ENCODE results near the gene SPIN2A. TPM values are rescaled to one million over a fixed set of nuclear protein-coding genes. Genes with fewer than 3 reads are reported as not detected.
"Not testable (repeated sequence)": the region's sequence is repeated elsewhere in the genome, so short reads cannot be mapped to it uniquely, and the experiment has no call there.

The SPIN2A gene
- total RNA-seq, 2 donors from 2014 or later: 1.2 to 1.5 TPM

DNA sequence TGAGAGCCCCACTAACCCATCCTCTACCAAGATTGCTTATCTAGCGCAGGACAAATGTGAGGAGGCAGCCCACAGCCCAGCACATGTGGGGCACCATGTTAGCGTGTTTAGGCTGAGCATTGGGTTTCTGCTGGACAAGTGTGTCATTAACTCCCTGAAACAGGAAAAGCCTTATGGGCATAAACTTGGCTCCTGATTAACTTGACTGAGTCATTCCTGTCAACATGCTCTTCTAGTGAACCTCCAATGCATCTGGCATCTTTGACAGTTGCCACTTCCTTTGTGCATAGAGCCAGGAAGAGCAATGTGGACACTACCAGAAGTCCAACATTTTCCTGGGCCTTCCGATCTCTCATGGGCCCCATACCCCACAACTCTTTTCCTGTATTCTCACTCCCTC lies 2.5 kb downstream of the SPIN2A start:
- H3K9me3 ChIP-seq (ENCODE audit: control insufficient read depth, low read length): no peaks in the 10 kb centered on the region
- H3K9ac ChIP-seq (ENCODE audit: extremely low read depth, low read length, poor library complexity, severe bottlenecking): no peak overlapping the region
- H3K4me1 ChIP-seq (ENCODE audit: control insufficient read depth, insufficient read depth, low read length): no peaks in the 10 kb centered on the region
- peaks cover 4% of the 10 kb centered on the region for H3K36me3 ChIP-seq (ENCODE audit: control insufficient read depth, insufficient read depth, low read length)
- H3K4me3 Mint-ChIP-seq: no peak overlapping the region
- H3K4me1 Mint-ChIP-seq: peaks cover 4% of the 10 kb centered on the region
- TF ChIP-seq, protein P1, sequence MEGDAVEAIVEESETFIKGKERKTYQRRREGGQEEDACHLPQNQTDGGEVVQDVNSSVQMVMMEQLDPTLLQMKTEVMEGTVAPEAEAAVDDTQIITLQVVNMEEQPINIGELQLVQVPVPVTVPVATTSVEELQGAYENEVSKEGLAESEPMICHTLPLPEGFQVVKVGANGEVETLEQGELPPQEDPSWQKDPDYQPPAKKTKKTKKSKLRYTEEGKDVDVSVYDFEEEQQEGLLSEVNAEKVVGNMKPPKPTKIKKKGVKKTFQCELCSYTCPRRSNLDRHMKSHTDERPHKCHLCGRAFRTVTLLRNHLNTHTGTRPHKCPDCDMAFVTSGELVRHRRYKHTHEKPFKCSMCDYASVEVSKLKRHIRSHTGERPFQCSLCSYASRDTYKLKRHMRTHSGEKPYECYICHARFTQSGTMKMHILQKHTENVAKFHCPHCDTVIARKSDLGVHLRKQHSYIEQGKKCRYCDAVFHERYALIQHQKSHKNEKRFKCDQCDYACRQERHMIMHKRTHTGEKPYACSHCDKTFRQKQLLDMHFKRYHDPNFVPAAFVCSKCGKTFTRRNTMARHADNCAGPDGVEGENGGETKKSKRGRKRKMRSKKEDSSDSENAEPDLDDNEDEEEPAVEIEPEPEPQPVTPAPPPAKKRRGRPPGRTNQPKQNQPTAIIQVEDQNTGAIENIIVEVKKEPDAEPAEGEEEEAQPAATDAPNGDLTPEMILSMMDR (conservative IDR thresholded peaks at IDR 0.05): no peak
- H3K36me3 Mint-ChIP-seq (ENCODE audit: low read depth): peaks cover 4% of the 10 kb centered on the region
- H3K27me3 ChIP-seq (ENCODE audit: control insufficient read depth, insufficient read depth, low read length, poor library complexity, severe bottlenecking): no peaks in the 10 kb centered on the region
- H3K4me3 ChIP-seq (ENCODE audit: low read length): no peak overlapping the region
- H3K27ac Mint-ChIP-seq: no peak overlapping the region
- DNase-seq: no peak
- no peaks in the 10 kb centered on the region for H3K27me3 Mint-ChIP-seq (ENCODE audit: insufficient read depth)
- WGBS, 2 experiments (ENCODE audit: insufficient coverage in 1 of 2, insufficient read length in 1 of 2): 83% methylated on average over 3 of the region's 3 CpGs; no CpG with 5 or more reads in 1 of the 2 experiments
- H3K9me3 Mint-ChIP-seq: peaks cover 49% of the 10 kb centered on the region
- no peak overlapping the region for H3K27ac ChIP-seq (ENCODE audit: low read depth, low read length)

DNA sequence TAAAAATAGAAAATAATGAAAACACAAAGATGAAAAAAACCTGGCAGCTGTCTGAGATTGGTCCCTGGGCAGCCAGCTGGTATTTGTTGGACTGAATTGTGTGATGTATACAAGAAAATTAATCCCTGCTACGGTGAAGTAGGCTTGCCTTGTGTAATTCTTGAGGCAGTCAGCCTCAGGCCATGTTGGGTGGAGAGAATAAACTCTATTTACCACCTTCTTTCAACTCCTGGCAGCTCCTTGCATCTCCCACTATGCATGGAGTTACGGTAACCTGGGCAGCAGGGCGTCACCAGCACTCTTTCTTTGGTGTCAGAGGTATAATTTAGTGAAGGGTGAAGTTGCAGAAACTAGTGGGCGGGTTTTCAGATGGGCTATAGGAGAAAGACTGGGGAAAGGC lies 3.5 kb downstream of the SPIN2A start:
- Histone ChIP-seq H3K4me3 (ENCODE audit: low read length) (no peak overlapping the region), H3K9ac (ENCODE audit: extremely low read depth, low read length, poor library complexity, severe bottlenecking) (no peak overlapping the region), H3K4me1 (ENCODE audit: control insufficient read depth, insufficient read depth, low read length) (no peaks in the 10 kb centered on the region), H3K27ac (ENCODE audit: low read depth, low read length) (no peak overlapping the region), H3K9me3 (ENCODE audit: control insufficient read depth, low read length) (no peaks in the 10 kb centered on the region), H3K36me3 (ENCODE audit: control insufficient read depth, insufficient read depth, low read length) (peaks cover 4% of the 10 kb centered on the region), H3K27me3 (ENCODE audit: control insufficient read depth, insufficient read depth, low read length, poor library complexity, severe bottlenecking) (no peaks in the 10 kb centered on the region)
- WGBS, 2 experiments (ENCODE audit: insufficient coverage in 1 of 2, insufficient read length in 1 of 2): 92% methylated on average over 3 of the region's 4 CpGs; no CpG with 5 or more reads in 1 of the 2 experiments
- TF ChIP-seq, protein P1 (conservative IDR thresholded peaks at IDR 0.05): no peak
- peaks cover 3% of the 10 kb centered on the region for H3K36me3 Mint-ChIP-seq (ENCODE audit: low read depth)
- peaks cover 41% of the 10 kb centered on the region for H3K9me3 Mint-ChIP-seq
- H3K4me3 Mint-ChIP-seq: no peak overlapping the region
- peaks cover 4% of the 10 kb centered on the region for H3K4me1 Mint-ChIP-seq
- no peak overlapping the region for H3K27ac Mint-ChIP-seq
- H3K27me3 Mint-ChIP-seq (ENCODE audit: insufficient read depth): no peaks in the 10 kb centered on the region
- DNase-seq: no peak

DNA sequence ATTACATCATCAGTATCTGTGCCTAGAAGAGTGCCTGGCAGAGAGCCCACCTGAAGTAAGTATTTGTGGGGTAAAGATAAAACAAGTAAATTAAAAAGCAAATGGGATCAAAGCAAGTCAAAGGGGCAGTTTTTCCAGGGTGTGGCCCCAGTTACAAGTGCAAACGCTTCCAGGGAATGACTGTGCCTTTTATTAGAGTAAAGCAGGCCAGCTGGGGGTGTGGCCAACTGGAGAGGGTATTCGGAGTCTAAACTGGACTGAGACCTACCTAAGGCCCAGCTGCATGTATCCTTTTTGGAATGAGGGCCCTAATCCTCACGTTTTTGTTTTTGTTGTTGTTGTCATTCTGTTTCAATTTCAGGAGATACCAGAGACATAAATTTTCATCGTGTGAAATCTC lies 3.9 kb downstream of the SPIN2A start:
- H3K9me3 ChIP-seq (ENCODE audit: control insufficient read depth, low read length); H3K4me3 Mint-ChIP-seq; H3K36me3 ChIP-seq (ENCODE audit: control insufficient read depth, insufficient read depth, low read length); H3K27me3 Mint-ChIP-seq (ENCODE audit: insufficient read depth); H3K27ac ChIP-seq (ENCODE audit: low read depth, low read length); H3K4me1 Mint-ChIP-seq; H3K4me1 ChIP-seq (ENCODE audit: control insufficient read depth, insufficient read depth, low read length); H3K36me3 Mint-ChIP-seq (ENCODE audit: low read depth); H3K4me3 ChIP-seq (ENCODE audit: low read length); H3K9ac ChIP-seq (ENCODE audit: extremely low read depth, low read length, poor library complexity, severe bottlenecking); DNase-seq; H3K27me3 ChIP-seq (ENCODE audit: control insufficient read depth, insufficient read depth, low read length, poor library complexity, severe bottlenecking); H3K27ac Mint-ChIP-seq: not testable (repeated sequence)
- H3K9me3 Mint-ChIP-seq: peaks cover 43% of the 10 kb centered on the region
- 96% methylated on average over 2 of the region's 4 CpGs; no CpG with 5 or more reads in 1 of the 2 experiments for WGBS, 2 experiments (ENCODE audit: insufficient coverage in 1 of 2, insufficient read length in 1 of 2)

DNA sequence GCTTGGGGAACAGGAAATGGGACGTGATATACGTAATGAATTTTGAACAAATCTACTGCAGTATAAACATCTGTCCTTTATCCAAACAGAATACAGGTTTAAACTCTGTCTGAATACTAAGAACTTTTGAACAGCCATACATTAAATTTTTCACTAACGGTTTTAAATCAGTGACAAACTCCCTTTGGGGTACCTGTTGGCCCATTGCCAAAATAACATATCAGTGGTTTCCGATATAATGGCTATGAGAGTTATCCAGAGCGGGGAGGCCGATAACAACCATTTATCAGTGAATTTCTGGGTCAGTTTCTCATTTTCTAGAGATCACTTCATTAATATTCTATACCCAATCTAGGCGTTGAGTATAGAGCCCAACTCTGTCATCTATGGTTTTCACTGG lies 5.2 kb downstream of the SPIN2A start:
- H3K4me3 Mint-ChIP-seq: no peak overlapping the region
- no peak overlapping the region for H3K27ac Mint-ChIP-seq
- WGBS, 2 experiments (ENCODE audit: insufficient coverage in 1 of 2, insufficient read length in 1 of 2): 93 to 100% methylated on average over 1 to 7 of the region's 7 CpGs
- Histone ChIP-seq H3K27me3 (ENCODE audit: control insufficient read depth, insufficient read depth, low read length, poor library complexity, severe bottlenecking) (no peaks in the 10 kb centered on the region), H3K4me1 (ENCODE audit: control insufficient read depth, insufficient read depth, low read length) (no peaks in the 10 kb centered on the region), H3K27ac (ENCODE audit: low read depth, low read length) (no peak overlapping the region), H3K9me3 (ENCODE audit: control insufficient read depth, low read length) (no peaks in the 10 kb centered on the region), H3K4me3 (ENCODE audit: low read length) (no peak overlapping the region), H3K36me3 (ENCODE audit: control insufficient read depth, insufficient read depth, low read length) (peaks cover 4% of the 10 kb centered on the region), H3K9ac (ENCODE audit: extremely low read depth, low read length, poor library complexity, severe bottlenecking) (no peak overlapping the region)
- peaks cover 3% of the 10 kb centered on the region for H3K36me3 Mint-ChIP-seq (ENCODE audit: low read depth)
- H3K9me3 Mint-ChIP-seq: peaks cover 39% of the 10 kb centered on the region
- peaks cover 4% of the 10 kb centered on the region for H3K4me1 Mint-ChIP-seq
- TF ChIP-seq, protein P1 (conservative IDR thresholded peaks at IDR 0.05): no peak
- DNase-seq: no peak
- H3K27me3 Mint-ChIP-seq (ENCODE audit: insufficient read depth): no peaks in the 10 kb centered on the region
